Endothelial cell of umbilical vein (primary cell): Measurements from ENCODE around the gene RTN3. TPM values are rescaled to one million over a fixed set of nuclear protein-coding genes. Genes with fewer than 3 reads are reported as not detected.
A peak's percentile ranks its signal among the peaks of the same experiment; 100 is the strongest.

ENCODE experiments used
- BruUV-seq: library from RNA; stranded (reverse); fragments of 400-500 nt; replicated peaks from 2 replicates; lab custom pipeline; 2021; lab: Mats Ljungman, UMichigan
- CTCF ChIA-PET: fragments of 300-600, 350-600 bp; sonication (Branson Sonifier 250); formaldehyde crosslinking; loops from one replicate; lab custom pipeline; 2021; ENCODE audit warnings: antibody characterized with exemption, inconsistent platforms; lab: Charles Lee
- POLR2A ChIA-PET: fragments of 300-600, 350-600 bp; sonication (Branson Sonifier 250); formaldehyde crosslinking; loops from one replicate; lab custom pipeline; 2021; ENCODE audit warnings: antibody characterized with exemption, inconsistent platforms; lab: Charles Lee
- DNase-seq: peaks from one replicate; pipeline ENCODE4 v3.0.0-alpha.2; 2011; ENCODE audit warnings: low read depth, low spot score
- FAIRE-seq: peaks from 2 replicates; lab custom pipeline; 2011; peaks lifted over from hg19 to GRCh38; lab: Jason Lieb, UNC
- H2AFZ ChIP-seq: 2 replicates; pipeline ENCODE4 v1.6.0; 2012; ENCODE audit warnings: low read depth, low read length, control low read depth, inconsistent platforms
- H3K27ac ChIP-seq: 2 replicates; pipeline ENCODE4 v1.5.1; 2011; ENCODE audit warnings: low read depth, mild to moderate bottlenecking, control low read depth, low read length, moderate library complexity; ENCODE audit not compliant: insufficient read depth
- H3K27me3 ChIP-seq, 2 experiments: 2 replicates each; pipeline versions ENCODE4 v1.6.0 to v1.6.1; 2011; ENCODE audit warnings: low read length in 2 of 2, mixed read lengths in 1 of 2; ENCODE audit not compliant: control insufficient read depth in 2 of 2, insufficient read depth in 2 of 2
- H3K36me3 ChIP-seq, 2 experiments: 2 replicates in 1 of 2; 3 replicates in 1 of 2; pipeline ENCODE4 v1.5.1; 2011; ENCODE audit warnings: low read length in 2 of 2, mild to moderate bottlenecking in 1 of 2, moderate library complexity in 1 of 2; ENCODE audit not compliant: control insufficient read depth in 2 of 2, insufficient read depth in 2 of 2; ENCODE audit errors: extremely low read depth in 1 of 2
- H3K4me1 ChIP-seq: 3 replicates; pipeline ENCODE4 v1.5.1; 2011; ENCODE audit warnings: mild to moderate bottlenecking, low read length; ENCODE audit not compliant: control insufficient read depth, insufficient read depth; ENCODE audit errors: extremely low read depth
- H3K4me2 ChIP-seq: 2 replicates; pipeline ENCODE4 v1.6.1; 2011; ENCODE audit warnings: low read length, control low read depth, mixed read lengths; ENCODE audit not compliant: insufficient read depth
- H3K4me3 ChIP-seq, 3 experiments: fragments of 200-600 bp in 1 of 3; sonication (generic), shearing (Covaris generic) in 1 of 3; replicated peaks in 1 of 3; 2 replicates each; pipeline ENCODE4 v1.5.1; 2011 to 2016; ENCODE audit warnings: control low read depth in 3 of 3, low read length in 3 of 3, mild to moderate bottlenecking in 2 of 3, inconsistent platforms in 1 of 3, low read depth in 1 of 3, moderate library complexity in 1 of 3; ENCODE audit not compliant: insufficient read depth in 1 of 3
- H3K79me2 ChIP-seq: 2 replicates; pipeline ENCODE4 v1.6.0; 2012; ENCODE audit warnings: low read length, inconsistent platforms; ENCODE audit not compliant: control insufficient read depth, insufficient read depth
- H3K9ac ChIP-seq: replicated peaks from 2 replicates; pipeline ENCODE3; 2011; ENCODE audit warnings: low read length, control low read depth; ENCODE audit not compliant: insufficient read depth; ENCODE audit errors: extremely low read depth
- H3K9me1 ChIP-seq: replicated peaks from 3 replicates; pipeline ENCODE4 v1.6.0; 2011; ENCODE audit warnings: mild to moderate bottlenecking, low read length; ENCODE audit not compliant: control insufficient read depth, insufficient read depth; ENCODE audit errors: extremely low read depth
- H3K9me3 ChIP-seq: replicated peaks from 2 replicates; pipeline ENCODE4 v1.5.1; 2012; ENCODE audit warnings: low read length, inconsistent platforms; ENCODE audit not compliant: control insufficient read depth, insufficient read depth
- H4K20me1 ChIP-seq: replicated peaks from 2 replicates; pipeline ENCODE3; 2011; ENCODE audit warnings: mild to moderate bottlenecking, low read length; ENCODE audit not compliant: control insufficient read depth, insufficient read depth; ENCODE audit errors: extremely low read depth
- EZH2 ChIP-seq: IDR thresholded peaks from 2 replicates; pipeline ENCODE4 v1.6.1; 2012; ENCODE audit warnings: borderline replicate concordance, low read depth, mild to moderate bottlenecking, moderate library complexity, low read length, inconsistent platforms; ENCODE audit not compliant: severe bottlenecking
- FOS ChIP-seq: IDR thresholded peaks from 2 replicates; pipeline ENCODE4 v1.6.1; 2011; ENCODE audit warnings: mild to moderate bottlenecking, low read length, moderate library complexity, borderline replicate concordance; ENCODE audit not compliant: insufficient read depth
- GATA2 ChIP-seq: IDR thresholded peaks from 2 replicates; pipeline ENCODE4 v1.7.0; 2011; ENCODE audit warnings: low read depth, mild to moderate bottlenecking, moderate library complexity, mixed read lengths, low read length; ENCODE audit not compliant: insufficient read length, insufficient read depth
- JUN ChIP-seq: IDR thresholded peaks from 2 replicates; pipeline ENCODE4 v1.6.1; 2011; ENCODE audit warnings: borderline replicate concordance, low read depth; ENCODE audit not compliant: insufficient read length, insufficient read depth
- MAX ChIP-seq: IDR thresholded peaks from 2 replicates; pipeline ENCODE4 v1.6.1; 2011; ENCODE audit not compliant: insufficient read depth, insufficient read length
- MYC ChIP-seq: IDR thresholded peaks from one replicate; pipeline ENCODE4 v1.6.1; 2011; ENCODE audit warnings: mild to moderate bottlenecking, low read depth, low read length
- POLR2A ChIP-seq: IDR thresholded peaks from 2 replicates; pipeline ENCODE4 v1.6.1; 2012; ENCODE audit warnings: low read depth, mild to moderate bottlenecking, control low read depth, low read length
- POLR2AphosphoS5 ChIP-seq: IDR thresholded peaks from 2 replicates; pipeline ENCODE4 v1.6.1; 2012; ENCODE audit warnings: low read depth, mild to moderate bottlenecking, control low read depth, low read length, moderate library complexity; ENCODE audit not compliant: insufficient read depth
- dilution Hi-C: fragments of 300-500 bp; cut with MboI; formaldehyde crosslinking; loops from one replicate; pipeline ENCODE4 v1.15.0; 2019; ENCODE audit warnings: low sequenced_read_pairs; ENCODE audit not compliant: extremely low pct_ligation_motif_present
- intact Hi-C: fragments of 100-400 bp; cut with micrococcal nuclease; formaldehyde crosslinking; loops from one replicate; pipeline ENCODE4 v1.10.0; 2022
- polyA plus RNA-seq, 4 experiments: library from polyadenylated mRNA; depleted of rRNA in 3 of 4; stranded (reverse) in 3 of 4; unstranded in 1 of 4; fragments of >200 nt; gene quantifications; 2 replicates each; pipeline versions ENCODE4 v1.2.1 to v1.2.3, GENCODE V29; 2011 to 2012; ENCODE audit warnings: missing spikeins in 1 of 4
- total RNA-seq: library from RNA; stranded (reverse); gene quantifications from 2 replicates; pipeline ENCODE4 v1.2.3, GENCODE V29; 2021
- TF ChIP-seq, protein P1 (sequence below), 2 donors: IDR thresholded peaks; 1 replicate in 1 of 2; 2 replicates in 1 of 2; pipeline ENCODE4 v1.5.1; 2011; ENCODE audit warnings: low read length in 2 of 2, mild to moderate bottlenecking in 2 of 2, moderate library complexity in 2 of 2, control low read depth in 1 of 2, inconsistent platforms in 1 of 2, low read depth in 1 of 2; ENCODE audit not compliant: insufficient read depth in 1 of 2; ENCODE audit errors: extremely low read depth in 1 of 2

Gene RTN3
- total and polyA plus RNA-seq, 2 donors (not counting 3 experiments of a cell fraction or from before 2014, with no cell fraction given), result 90.6 to 112 TPM

GRCh38 chr11:63761931-63762653 is 80.8 kb downstream of the RTN3 start:
- dilution Hi-C loops, result no loop called here
- Histone ChIP-seq H3K27ac (no peak overlapping the region), H3K9me1 (no peaks in the 10 kb centered on the region), H3K36me3 (peaks cover 11% of the 10 kb centered on the region in 2 experiments), H4K20me1 (no peaks in the 10 kb centered on the region), H3K4me1 (peaks cover 13% of the 10 kb centered on the region), H3K4me2 (no peak overlapping the region), H3K9ac (no peak overlapping the region), H3K27me3 (no peaks in the 10 kb centered on the region), H2AFZ (no peak overlapping the region), H3K4me3 (no peak overlapping the region), H3K79me2 (peaks cover 13% of the 10 kb centered on the region), H3K9me3 (no peaks in the 10 kb centered on the region)
- CTCF ChIA-PET, result no interaction called here
- POLR2A ChIA-PET, result no interaction called here
- intact Hi-C loops, result no loop called here
- DNase-seq, result no peak
- BruUV-seq, result no TSS peak
- FAIRE-seq, result peak; percentile 21
- TF ChIP-seq, protein P1, sequence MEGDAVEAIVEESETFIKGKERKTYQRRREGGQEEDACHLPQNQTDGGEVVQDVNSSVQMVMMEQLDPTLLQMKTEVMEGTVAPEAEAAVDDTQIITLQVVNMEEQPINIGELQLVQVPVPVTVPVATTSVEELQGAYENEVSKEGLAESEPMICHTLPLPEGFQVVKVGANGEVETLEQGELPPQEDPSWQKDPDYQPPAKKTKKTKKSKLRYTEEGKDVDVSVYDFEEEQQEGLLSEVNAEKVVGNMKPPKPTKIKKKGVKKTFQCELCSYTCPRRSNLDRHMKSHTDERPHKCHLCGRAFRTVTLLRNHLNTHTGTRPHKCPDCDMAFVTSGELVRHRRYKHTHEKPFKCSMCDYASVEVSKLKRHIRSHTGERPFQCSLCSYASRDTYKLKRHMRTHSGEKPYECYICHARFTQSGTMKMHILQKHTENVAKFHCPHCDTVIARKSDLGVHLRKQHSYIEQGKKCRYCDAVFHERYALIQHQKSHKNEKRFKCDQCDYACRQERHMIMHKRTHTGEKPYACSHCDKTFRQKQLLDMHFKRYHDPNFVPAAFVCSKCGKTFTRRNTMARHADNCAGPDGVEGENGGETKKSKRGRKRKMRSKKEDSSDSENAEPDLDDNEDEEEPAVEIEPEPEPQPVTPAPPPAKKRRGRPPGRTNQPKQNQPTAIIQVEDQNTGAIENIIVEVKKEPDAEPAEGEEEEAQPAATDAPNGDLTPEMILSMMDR (IDR thresholded peaks at IDR 0.05; ENCODE audit: extremely low read depth in 1 of 2, insufficient read depth in 1 of 2, low read depth in 1 of 2, low read length in 2 of 2), result no peak
- TF ChIP-seq EZH2 (no peak), GATA2 (no peak), POLR2AphosphoS5 (no peak), MYC (no peak), POLR2A (no peak), MAX (no peak), JUN (no peak), FOS (no peak)
